ENCODE measurements around the gene C1orf167.

The C1orf167 gene

DNA sequence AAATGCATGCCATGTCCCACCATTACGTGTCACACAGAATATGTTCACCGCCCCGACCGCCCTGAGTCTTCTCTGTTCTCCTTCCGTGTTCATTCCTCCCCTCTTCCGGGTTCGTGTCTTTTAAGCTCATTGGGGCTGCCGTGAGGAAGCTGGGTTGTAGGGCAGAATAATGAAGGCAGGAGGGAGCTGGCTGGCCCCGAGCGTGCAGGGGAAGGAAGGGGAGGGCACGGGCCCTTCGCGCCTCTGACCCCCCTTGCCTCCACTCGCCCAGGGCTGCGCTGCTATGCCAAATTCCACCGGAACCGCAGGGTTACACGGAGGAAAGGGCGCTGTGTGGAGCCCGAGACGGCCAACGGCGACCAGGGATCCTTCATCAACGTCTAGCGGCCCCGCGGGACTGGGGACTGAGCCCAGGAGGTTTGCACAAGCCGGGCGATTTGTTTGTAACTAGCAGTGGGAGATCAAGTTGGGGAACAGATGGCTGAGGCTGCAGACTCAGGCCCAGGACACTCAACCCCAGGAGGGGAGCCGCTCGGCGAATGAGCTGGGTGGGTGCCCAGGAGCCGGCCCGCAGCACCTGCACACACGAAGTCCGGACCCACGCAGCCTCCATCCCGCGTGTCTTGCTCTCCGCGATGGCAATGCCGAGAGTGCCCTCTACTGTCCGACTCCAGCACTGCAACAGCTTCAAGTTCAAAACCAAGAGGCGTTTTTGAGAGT is 42.5 kb upstream of the C1orf167 start:
- Histone ChIP-seq H4K8ac (ENCODE audit: low read depth, low read length) (no peak overlapping the region), H3K79me1 (ENCODE audit: low read depth, low read length) (no peaks in the 10 kb centered on the region), H3K9me3 (replicated peaks in 1 of 2; ENCODE audit: control insufficient read depth in 2 of 2, insufficient read depth in 1 of 2, low read depth in 1 of 2, low read length in 2 of 2) (no peaks in the 10 kb centered on the region), H3K4me3 (ENCODE audit: low read length in 2 of 2) (no peak overlapping the region), H2BK12ac (ENCODE audit: low read length) (no peak overlapping the region), H3K4ac (ENCODE audit: low read length) (no peak overlapping the region), H3K23ac (ENCODE audit: low read depth, low read length, poor library complexity) (peak overlapping the region; percentile 83), H4K91ac (ENCODE audit: low read depth, low read length, poor library complexity) (no peak overlapping the region), H2BK120ac (ENCODE audit: low read depth, low read length) (no peak overlapping the region), H2BK15ac (ENCODE audit: low read length) (no peak overlapping the region), H3K27me3 (ENCODE audit: control insufficient read depth in 3 of 3, insufficient read depth in 3 of 3, low read depth in 1 of 3, low read length in 3 of 3) (no peaks in the 10 kb centered on the region), H3K14ac (ENCODE audit: low read length) (no peak overlapping the region), H3K4me1 (ENCODE audit: control insufficient read depth in 2 of 2, insufficient read depth in 1 of 2, low read depth in 1 of 2, low read length in 2 of 2) (no peaks in the 10 kb centered on the region), H3K36me3 (replicated peaks in 1 of 2; ENCODE audit: control insufficient read depth in 2 of 2, insufficient read depth in 2 of 2, low read length in 2 of 2) (peaks cover 0 to 76% of the 10 kb centered on the region in 2 donors), H2AK5ac (ENCODE audit: low read depth, low read length) (no peak overlapping the region), H2BK5ac (ENCODE audit: low read length) (peak overlapping the region; percentile 11), H3K9ac (ENCODE audit: low read depth, low read length, poor library complexity) (no peak overlapping the region), H3K27ac (replicated peaks; ENCODE audit: low read length) (no peak overlapping the region), H3K18ac (ENCODE audit: low read length) (peak overlapping the region; percentile 53), H3K4me2 (ENCODE audit: insufficient read depth, low read length, poor library complexity, severe bottlenecking) (peak overlapping the region; percentile 52), H2AFZ (ENCODE audit: low read length) (no peak overlapping the region)
- peak; percentile 48 for DNase-seq (ENCODE audit: low spot score)
- WGBS, 2 donors (ENCODE audit: extremely low coverage in 2 of 2, insufficient read length in 2 of 2, insufficient replicate concordance in 1 of 2): no CpG with 5 or more reads among the region's 44 CpGs

- Histone ChIP-seq H3K4me3 (ENCODE audit: low read length in 2 of 2) (no peak overlapping the region), H3K18ac (ENCODE audit: low read length) (no peak overlapping the region), H2BK15ac (ENCODE audit: low read length) (no peak overlapping the region), H3K23ac (ENCODE audit: low read depth, low read length, poor library complexity) (no peak overlapping the region), H3K4me2 (ENCODE audit: insufficient read depth, low read length, poor library complexity, severe bottlenecking) (no peak overlapping the region), H2BK12ac (ENCODE audit: low read length) (no peak overlapping the region), H3K27ac (replicated peaks; ENCODE audit: low read length) (no peak overlapping the region), H3K79me1 (ENCODE audit: low read depth, low read length) (no peaks in the 10 kb centered on the region), H3K9ac (ENCODE audit: low read depth, low read length, poor library complexity) (no peak overlapping the region), H2BK120ac (ENCODE audit: low read depth, low read length) (no peak overlapping the region), H4K8ac (ENCODE audit: low read depth, low read length) (no peak overlapping the region), H3K14ac (ENCODE audit: low read length) (no peak overlapping the region), H2AK5ac (ENCODE audit: low read depth, low read length) (no peak overlapping the region), H3K9me3 (replicated peaks in 1 of 2; ENCODE audit: control insufficient read depth in 2 of 2, insufficient read depth in 1 of 2, low read depth in 1 of 2, low read length in 2 of 2) (no peaks in the 10 kb centered on the region), H3K27me3 (ENCODE audit: control insufficient read depth in 3 of 3, insufficient read depth in 3 of 3, low read depth in 1 of 3, low read length in 3 of 3) (no peaks in the 10 kb centered on the region), H3K4ac (ENCODE audit: low read length) (no peak overlapping the region), H3K36me3 (replicated peaks in 1 of 2; ENCODE audit: control insufficient read depth in 2 of 2, insufficient read depth in 2 of 2, low read length in 2 of 2) (peaks cover 0 to 74% of the 10 kb centered on the region in 2 donors), H2BK5ac (ENCODE audit: low read length) (no peak overlapping the region), H3K4me1 (ENCODE audit: control insufficient read depth in 2 of 2, insufficient read depth in 1 of 2, low read depth in 1 of 2, low read length in 2 of 2) (no peaks in the 10 kb centered on the region), H2AFZ (ENCODE audit: low read length) (no peak overlapping the region), H4K91ac (ENCODE audit: low read depth, low read length, poor library complexity) (no peak overlapping the region)
- DNase-seq (ENCODE audit: low spot score): no peak
- no CpG with 5 or more reads among the region's 12 CpGs for WGBS, 2 donors (ENCODE audit: extremely low coverage in 2 of 2, insufficient read length in 2 of 2, insufficient replicate concordance in 1 of 2)
Measured at GRCh38 chr1:11720033-11720376, 42.0 kb upstream of the C1orf167 start.

DNA sequence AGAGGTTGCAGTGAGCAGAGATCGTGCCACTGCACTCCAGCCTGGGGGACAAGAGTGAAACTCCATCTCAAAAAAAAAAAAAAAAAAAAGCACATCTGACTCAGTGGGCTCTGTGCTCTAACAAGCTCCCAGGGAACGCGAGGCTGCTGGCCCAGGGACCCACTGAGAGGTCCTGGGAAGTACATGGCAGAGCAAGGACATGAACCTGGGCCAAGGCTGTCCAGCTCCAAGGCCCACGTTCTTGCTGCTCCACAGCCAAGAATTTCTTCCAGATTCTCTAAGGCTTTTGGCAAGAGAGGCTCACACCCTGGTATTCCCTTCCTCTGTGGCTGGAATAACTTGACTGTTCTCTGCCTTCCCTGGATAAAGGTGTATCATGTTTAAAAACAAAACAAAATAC is 41.5 kb upstream of the C1orf167 start:
- WGBS, 2 donors (ENCODE audit: extremely low coverage in 2 of 2, insufficient read length in 2 of 2, insufficient replicate concordance in 1 of 2): no CpG with 5 or more reads among the region's 4 CpGs
- no peak for DNase-seq (ENCODE audit: low spot score)
- H2BK120ac ChIP-seq (ENCODE audit: low read depth, low read length): no peak overlapping the region

GRCh38 chr1:11721311-11721710 is 40.7 kb upstream of the C1orf167 start:
- no CpG with 5 or more reads among the region's 4 CpGs for WGBS, 2 donors (ENCODE audit: extremely low coverage in 2 of 2, insufficient read length in 2 of 2, insufficient replicate concordance in 1 of 2)

More for the DNA sequence above, 41.5 kb upstream of the C1orf167 start:
- no peak overlapping the region for H3K18ac ChIP-seq (ENCODE audit: low read length)
- H2AFZ ChIP-seq (ENCODE audit: low read length): no peak overlapping the region
- H4K8ac ChIP-seq (ENCODE audit: low read depth, low read length): no peak overlapping the region
- H3K9me3 ChIP-seq (replicated peaks in 1 of 2; ENCODE audit: control insufficient read depth in 2 of 2, insufficient read depth in 1 of 2, low read depth in 1 of 2, low read length in 2 of 2): no peaks in the 10 kb centered on the region
- no peak overlapping the region for H3K23ac ChIP-seq (ENCODE audit: low read depth, low read length, poor library complexity)
- no peak overlapping the region for H3K27ac ChIP-seq (replicated peaks; ENCODE audit: low read length)
- no peaks in the 10 kb centered on the region for H3K79me1 ChIP-seq (ENCODE audit: low read depth, low read length)
- no peak overlapping the region for H3K4me3 ChIP-seq (ENCODE audit: low read length in 2 of 2)
- H3K14ac ChIP-seq (ENCODE audit: low read length): no peak overlapping the region
- H3K4ac ChIP-seq (ENCODE audit: low read length): no peak overlapping the region
- H3K4me2 ChIP-seq (ENCODE audit: insufficient read depth, low read length, poor library complexity, severe bottlenecking): no peak overlapping the region
- no peak overlapping the region for H2BK5ac ChIP-seq (ENCODE audit: low read length)
- H2BK15ac ChIP-seq (ENCODE audit: low read length): no peak overlapping the region
- H2AK5ac ChIP-seq (ENCODE audit: low read depth, low read length): no peak overlapping the region
- no peak overlapping the region for H2BK12ac ChIP-seq (ENCODE audit: low read length)
- no peak overlapping the region for H4K91ac ChIP-seq (ENCODE audit: low read depth, low read length, poor library complexity)
- no peaks in the 10 kb centered on the region for H3K27me3 ChIP-seq (ENCODE audit: control insufficient read depth in 3 of 3, insufficient read depth in 3 of 3, low read depth in 1 of 3, low read length in 3 of 3)
- H3K36me3 ChIP-seq (replicated peaks in 1 of 2; ENCODE audit: control insufficient read depth in 2 of 2, insufficient read depth in 2 of 2, low read length in 2 of 2): peaks cover 0 to 69% of the 10 kb centered on the region in 2 donors
- no peak overlapping the region for H3K9ac ChIP-seq (ENCODE audit: low read depth, low read length, poor library complexity)
- H3K4me1 ChIP-seq (ENCODE audit: control insufficient read depth in 2 of 2, insufficient read depth in 1 of 2, low read depth in 1 of 2, low read length in 2 of 2): no peaks in the 10 kb centered on the region

More at GRCh38 chr1:11721311-11721710, 40.7 kb upstream of the C1orf167 start:
- H3K36me3 ChIP-seq (replicated peaks in 1 of 2; ENCODE audit: control insufficient read depth in 2 of 2, insufficient read depth in 2 of 2, low read length in 2 of 2): peaks cover 0 to 61% of the 10 kb centered on the region in 2 donors
- no peak overlapping the region for H3K14ac ChIP-seq (ENCODE audit: low read length)
- H3K4me1 ChIP-seq (ENCODE audit: control insufficient read depth in 2 of 2, insufficient read depth in 1 of 2, low read depth in 1 of 2, low read length in 2 of 2): peaks cover 0 to 2% of the 10 kb centered on the region in 2 donors
- no peak overlapping the region for H3K4me2 ChIP-seq (ENCODE audit: insufficient read depth, low read length, poor library complexity, severe bottlenecking)
- H3K4ac ChIP-seq (ENCODE audit: low read length): no peak overlapping the region
- no peak overlapping the region for H4K91ac ChIP-seq (ENCODE audit: low read depth, low read length, poor library complexity)
- no peaks in the 10 kb centered on the region for H3K27me3 ChIP-seq (ENCODE audit: control insufficient read depth in 3 of 3, insufficient read depth in 3 of 3, low read depth in 1 of 3, low read length in 3 of 3)
- no peak for DNase-seq (ENCODE audit: low spot score)
- no peak overlapping the region for H2BK120ac ChIP-seq (ENCODE audit: low read depth, low read length)
- no peak overlapping the region for H2AFZ ChIP-seq (ENCODE audit: low read length)
- H3K9me3 ChIP-seq (replicated peaks in 1 of 2; ENCODE audit: control insufficient read depth in 2 of 2, insufficient read depth in 1 of 2, low read depth in 1 of 2, low read length in 2 of 2): no peaks in the 10 kb centered on the region
- H3K79me1 ChIP-seq (ENCODE audit: low read depth, low read length): no peaks in the 10 kb centered on the region
- no peak overlapping the region for H2AK5ac ChIP-seq (ENCODE audit: low read depth, low read length)
- H3K9ac ChIP-seq (ENCODE audit: low read depth, low read length, poor library complexity): no peak overlapping the region
- no peak overlapping the region for H2BK5ac ChIP-seq (ENCODE audit: low read length)
- no peak overlapping the region for H3K23ac ChIP-seq (ENCODE audit: low read depth, low read length, poor library complexity)
- H4K8ac ChIP-seq (ENCODE audit: low read depth, low read length): no peak overlapping the region
- H3K27ac ChIP-seq (replicated peaks; ENCODE audit: low read length): no peak overlapping the region
- no peak overlapping the region for H3K18ac ChIP-seq (ENCODE audit: low read length)
- H2BK15ac ChIP-seq (ENCODE audit: low read length): no peak overlapping the region
- no peak overlapping the region for H3K4me3 ChIP-seq (ENCODE audit: low read length in 2 of 2)
- no peak overlapping the region for H2BK12ac ChIP-seq (ENCODE audit: low read length)

Measured in neuronal stem cell (in vitro differentiated cells).